Activated CD4-positive, alpha-beta T cell treated with anti-CD3 and anti-CD28 coated beads, Interleukin-2, amount 10 ng/mL, durations not matched to agents 7 days and 5 days (primary cell): Measurements from ENCODE around the gene B4GALT2. TPM values are rescaled to one million over a fixed set of nuclear protein-coding genes. Genes with fewer than 3 reads are reported as not detected.

Experiments used
- CTCF ChIA-PET: fragments of 350-600 bp; sonication (Branson Sonifier 250); formaldehyde crosslinking; loops from one replicate; lab custom pipeline; 2021; ENCODE audit warnings: antibody characterized with exemption; lab: Charles Lee
- POLR2A ChIA-PET: fragments of 350-600 bp; sonication (Branson Sonifier 250); formaldehyde crosslinking; loops from one replicate; lab custom pipeline; 2021; ENCODE audit warnings: antibody characterized with exemption; lab: Charles Lee
- DNase-seq: peaks from one replicate; pipeline ENCODE4 v3.0.0-alpha.2; 2020
- H3K27ac Mint-ChIP-seq: one replicate; pipeline ENCODE4 v1.8.0; 2021; ENCODE audit warnings: mild to moderate bottlenecking, moderate library complexity, mixed read lengths
- H3K27me3 Mint-ChIP-seq: one replicate; pipeline ENCODE4 v1.8.0; 2021; ENCODE audit warnings: mixed read lengths
- H3K36me3 Mint-ChIP-seq: one replicate; pipeline ENCODE4 v1.8.0; 2021; ENCODE audit warnings: low read depth, mixed read lengths
- H3K4me1 Mint-ChIP-seq: one replicate; pipeline ENCODE4 v1.8.0; 2021; ENCODE audit warnings: mixed read lengths
- H3K4me3 Mint-ChIP-seq: one replicate; pipeline ENCODE4 v1.8.0; 2021; ENCODE audit warnings: mild to moderate bottlenecking, moderate library complexity, mixed read lengths
- H3K9me3 Mint-ChIP-seq: one replicate; pipeline ENCODE4 v1.8.0; 2021; ENCODE audit warnings: mixed read lengths
- total RNA-seq, 2 experiments: library from RNA; stranded (reverse); gene quantifications; one replicate each; pipeline ENCODE4 v1.2.3, GENCODE V29; 2021

The B4GALT2 gene
- total RNA-seq, 2 experiments from 2014 or later, result 8.0 to 9.3 TPM

- Mint-ChIP-seq H3K4me1 (peaks cover 15% of the 10 kb centered on the region), H3K27ac (no peak overlapping the region), H3K36me3 (peaks cover 4% of the 10 kb centered on the region), H3K9me3 (no peaks in the 10 kb centered on the region), H3K4me3 (no peak overlapping the region), H3K27me3 (no peaks in the 10 kb centered on the region)
- ChIA-PET POLR2A (no interaction called here), CTCF (no interaction called here)
- DNase-seq, result no peak
Observed at GRCh38 chr1:43983253-43983899, 4.4 kb downstream of the B4GALT2 start.

GRCh38 chr1:43984855-43985254, 5.8 kb downstream of the B4GALT2 start:
- H3K4me1 Mint-ChIP-seq, result peaks cover 8% of the 10 kb centered on the region
- no peak for DNase-seq
- CTCF ChIA-PET, result no interaction called here
- POLR2A ChIA-PET, result no interaction called here
- H3K9me3 Mint-ChIP-seq, result no peaks in the 10 kb centered on the region
- H3K27me3 Mint-ChIP-seq, result no peaks in the 10 kb centered on the region
- peaks cover 3% of the 10 kb centered on the region for H3K36me3 Mint-ChIP-seq
- no peak overlapping the region for H3K4me3 Mint-ChIP-seq
- H3K27ac Mint-ChIP-seq, result no peak overlapping the region

GRCh38 chr1:43985984-43986595, 7.1 kb downstream of the B4GALT2 start:
- ChIA-PET CTCF (interaction anchor here (0.5 kb wide), 1 partner anchor 432 kb away, joined by 3 read pairs; no protein-coding TSS in a partner anchor), POLR2A (no interaction called here)
- no peaks in the 10 kb centered on the region for H3K36me3 Mint-ChIP-seq

GRCh38 chr1:43986712-43987111, 7.7 kb downstream of the B4GALT2 start:
- H3K9me3 Mint-ChIP-seq, result no peaks in the 10 kb centered on the region
- DNase-seq, result no peak
- no peaks in the 10 kb centered on the region for H3K36me3 Mint-ChIP-seq
- POLR2A ChIA-PET, result no interaction called here
- H3K27me3 Mint-ChIP-seq, result no peaks in the 10 kb centered on the region
- peaks cover 7% of the 10 kb centered on the region for H3K4me1 Mint-ChIP-seq
- CTCF ChIA-PET, result interaction anchor here (0.5 to 2.0 kb wide), 2 partner anchors 50 to 432 kb away, joined by 3 to 6 read pairs; no protein-coding TSS in a partner anchor
- H3K27ac Mint-ChIP-seq, result no peak overlapping the region
- H3K4me3 Mint-ChIP-seq, result no peak overlapping the region

More at GRCh38 chr1:43985984-43986595, 7.1 kb downstream of the B4GALT2 start:
- H3K9me3 Mint-ChIP-seq, result no peaks in the 10 kb centered on the region
- H3K27me3 Mint-ChIP-seq, result no peaks in the 10 kb centered on the region
- DNase-seq, result no peak
- no peak overlapping the region for H3K27ac Mint-ChIP-seq
- peaks cover 3% of the 10 kb centered on the region for H3K4me1 Mint-ChIP-seq
- no peak overlapping the region for H3K4me3 Mint-ChIP-seq

GRCh38 chr1:43987159-43987902, 8.3 kb downstream of the B4GALT2 start:
- no peak overlapping the region for H3K27ac Mint-ChIP-seq
- H3K36me3 Mint-ChIP-seq, result no peaks in the 10 kb centered on the region
- H3K4me3 Mint-ChIP-seq, result no peak overlapping the region
- no peak for DNase-seq
- no peaks in the 10 kb centered on the region for H3K27me3 Mint-ChIP-seq
- CTCF ChIA-PET, result interaction anchor here (1.2 to 2.0 kb wide), 2 partner anchors 49 to 53 kb away, joined by 3 to 6 read pairs; partner anchors contain the start of gene ARTN
- POLR2A ChIA-PET, result no interaction called here
- H3K4me1 Mint-ChIP-seq, result peaks cover 13% of the 10 kb centered on the region
- no peaks in the 10 kb centered on the region for H3K9me3 Mint-ChIP-seq

- Mint-ChIP-seq H3K27ac (no peak overlapping the region), H3K4me1 (peaks cover 21% of the 10 kb centered on the region), H3K27me3 (no peaks in the 10 kb centered on the region), H3K36me3 (no peaks in the 10 kb centered on the region), H3K4me3 (peak overlapping the region; percentile 90), H3K9me3 (no peaks in the 10 kb centered on the region)
- ChIA-PET CTCF (interaction anchor here (0.7 to 1.6 kb wide), 3 partner anchors 15 to 57 kb away, joined by 3 to 4 read pairs (median 3); partner anchors contain the start of gene ARTN), POLR2A (no interaction called here)
- DNase-seq, result no peak
Observed at GRCh38 chr1:43990271-43991199, 11.5 kb downstream of the B4GALT2 start.

- CTCF ChIA-PET, result interaction anchor here (1.2 to 1.6 kb wide), 2 partner anchors 16 to 19 kb away, joined by 3 to 4 read pairs; no protein-coding TSS in a partner anchor
- Mint-ChIP-seq H3K27ac (no peak overlapping the region), H3K4me1 (peaks cover 21% of the 10 kb centered on the region), H3K27me3 (no peaks in the 10 kb centered on the region), H3K36me3 (no peaks in the 10 kb centered on the region), H3K4me3 (peak overlapping the region; percentile 90), H3K9me3 (no peaks in the 10 kb centered on the region)
- POLR2A ChIA-PET, result no interaction called here
- no peak for DNase-seq
Observed at GRCh38 chr1:43991200-43991475, 12.1 kb downstream of the B4GALT2 start.

GRCh38 chr1:43991476-43992231, 12.6 kb downstream of the B4GALT2 start, which contains the start of gene CCDC24:
CCDC24 (plus strand) TSS chr1:43991599; CDS start chr1:43991879, 280 bp downstream.
- Mint-ChIP-seq H3K27me3 (no peaks in the 10 kb centered on the region), H3K4me3 (peak within 1 kb of the TSS; percentile 90), H3K27ac (peak within 1 kb of the TSS; percentile 83), H3K36me3 (no peaks in the 10 kb centered on the region), H3K4me1 (peaks cover 21% of the 10 kb centered on the region), H3K9me3 (no peaks in the 10 kb centered on the region)
- ChIA-PET POLR2A (no interaction called here), CTCF (interaction anchor here (0.5 kb wide), 1 partner anchor 1002 kb away, joined by 3 read pairs; no protein-coding TSS in a partner anchor)
- DNase-seq, result peak; percentile 79

GRCh38 chr1:43992232-43992995, 13.4 kb downstream of the B4GALT2 start:
- Mint-ChIP-seq H3K4me1 (peaks cover 21% of the 10 kb centered on the region), H3K9me3 (no peaks in the 10 kb centered on the region), H3K27ac (peak overlapping the region; percentile 20), H3K4me3 (peak overlapping the region; percentile 90), H3K36me3 (no peaks in the 10 kb centered on the region), H3K27me3 (no peaks in the 10 kb centered on the region)
- no peak for DNase-seq
- ChIA-PET CTCF (interaction anchor here (0.5 to 1.0 kb wide), 2 partner anchors 44 to 1003 kb away, joined by 3 read pairs; no protein-coding TSS in a partner anchor), POLR2A (no interaction called here)

- Mint-ChIP-seq H3K27me3 (no peaks in the 10 kb centered on the region), H3K27ac (no peak overlapping the region), H3K4me3 (no peak overlapping the region), H3K9me3 (no peaks in the 10 kb centered on the region), H3K4me1 (peaks cover 24% of the 10 kb centered on the region), H3K36me3 (no peaks in the 10 kb centered on the region)
- POLR2A ChIA-PET, result no interaction called here
- CTCF ChIA-PET, result interaction anchor here (0.6 to 1.1 kb wide), 4 partner anchors 25 to 116 kb away, joined by 3 to 4 read pairs (median 3); no protein-coding TSS in a partner anchor
- no peak for DNase-seq
Observed at GRCh38 chr1:43993206-43993914, 14.3 kb downstream of the B4GALT2 start.
